OCI-LY7 (cell line): ENCODE measurements around the gene TMEM115. TPM values are rescaled to one million over a fixed set of nuclear protein-coding genes. Genes with fewer than 3 reads are reported as not detected.

ENCODE experiments used
- BruUV-seq: library from RNA; stranded (reverse); fragments of 400-500 nt; replicated peaks from 2 replicates; lab custom pipeline; 2021; lab: Mats Ljungman, UMichigan
- CTCF ChIA-PET: fragments of 300-600 bp; sonication (Branson Sonifier 250); formaldehyde crosslinking; loops from one replicate; lab custom pipeline; 2022; ENCODE audit warnings: antibody characterized with exemption; ENCODE audit not compliant: unreplicated experiment; lab: Charles Lee
- POLR2A ChIA-PET: fragments of 300-600 bp; sonication (Branson Sonifier 250); formaldehyde crosslinking; loops from one replicate; lab custom pipeline; 2022; ENCODE audit warnings: antibody characterized with exemption; lab: Charles Lee
- DNase-seq: peaks from one replicate; pipeline ENCODE4 v3.0.0-alpha.2; 2015; ENCODE audit warnings: low spot score
- H2AFZ ChIP-seq: fragments of 200-600 bp; sonication (generic), shearing (Covaris generic); 2 replicates; pipeline ENCODE4 v1.6.1; 2014; ENCODE audit warnings: mild to moderate bottlenecking, antibody characterized with exemption, low read length, moderate library complexity
- H3K27ac ChIP-seq: fragments of 200-600 bp; sonication (generic); 2 replicates; pipeline ENCODE4 v1.5.1; 2014; ENCODE audit warnings: mixed run types, low read depth, mild to moderate bottlenecking, moderate library complexity, low read length, inconsistent platforms; ENCODE audit not compliant: poor library complexity, severe bottlenecking
- H3K36me3 ChIP-seq: fragments of 200-600 bp; sonication (generic); 2 replicates; pipeline ENCODE4 v1.6.1; 2014; ENCODE audit warnings: mild to moderate bottlenecking, antibody characterized with exemption, low read length, moderate library complexity, mixed read lengths; ENCODE audit not compliant: insufficient read depth
- H3K4me1 ChIP-seq: fragments of 200-600 bp; sonication (generic); 2 replicates; pipeline ENCODE4 v1.5.1; 2014; ENCODE audit warnings: mild to moderate bottlenecking, low read length; ENCODE audit not compliant: insufficient read depth, poor library complexity, severe bottlenecking
- H3K4me2 ChIP-seq: fragments of 200-600 bp; sonication (generic); 2 replicates; pipeline ENCODE4 v1.6.1; 2014; ENCODE audit warnings: mild to moderate bottlenecking, low read length
- H3K4me3 ChIP-seq: fragments of 200-600 bp; sonication (generic); 2 replicates; pipeline ENCODE4 v1.5.1; 2014; ENCODE audit warnings: mild to moderate bottlenecking, low read depth, low read length; ENCODE audit not compliant: poor library complexity, severe bottlenecking
- H3K79me2 ChIP-seq: fragments of 200-600 bp; sonication (generic); 2 replicates; pipeline ENCODE4 v1.6.1; 2016; ENCODE audit warnings: low read depth, mild to moderate bottlenecking, low read length, moderate library complexity, mixed read lengths; ENCODE audit not compliant: insufficient read depth
- H3K9me2 ChIP-seq: fragments of 200-600 bp; sonication (generic); 2 replicates; pipeline ENCODE4 v1.6.1; 2016; ENCODE audit warnings: mild to moderate bottlenecking, low read length, mixed read lengths; ENCODE audit not compliant: insufficient read depth
- H3K9me3 ChIP-seq: fragments of 200-600 bp; sonication (generic); 2 replicates; pipeline ENCODE4 v1.6.1; 2014; ENCODE audit warnings: mild to moderate bottlenecking, mixed run types, low read length, mixed read lengths
- H4K20me1 ChIP-seq: fragments of 200-600 bp; sonication (generic); 2 replicates; pipeline ENCODE4 v1.6.1; 2014; ENCODE audit warnings: mild to moderate bottlenecking, antibody characterized with exemption, low read length, moderate library complexity, mixed read lengths; ENCODE audit not compliant: insufficient read depth
- EZH2phosphoT487 ChIP-seq: fragments of 200-600 bp; sonication (generic); IDR thresholded peaks from 2 replicates; pipeline ENCODE4 v1.6.1; 2018; ENCODE audit warnings: low read depth, borderline replicate concordance, mild to moderate bottlenecking, mixed run types, antibody characterized with exemption, low read length, moderate library complexity, mixed read lengths
- intact Hi-C: fragments of 100-400 bp; cut with micrococcal nuclease; formaldehyde crosslinking; loops from one replicate; pipeline ENCODE4 v1.10.0; 2022; ENCODE audit not compliant: unreplicated experiment
- total RNA-seq, 2 experiments: library from RNA; depleted of rRNA in 1 of 2; stranded (reverse); fragments of >200 nt in 1 of 2; shearing (Covaris generic) in 1 of 2; gene quantifications; 2 replicates each; pipeline ENCODE4 v1.2.3, GENCODE V29; 2014 to 2022
- TF ChIP-seq, protein P1 (sequence below): fragments of 200-600 bp; sonication (generic); conservative IDR thresholded peaks from 2 replicates; pipeline ENCODE4 v1.5.1; 2014; ENCODE audit warnings: mild to moderate bottlenecking, antibody characterized with exemption, low read length, moderate library complexity, mixed read lengths

Gene TMEM115
- total RNA-seq, 2 experiments from 2014 or later, result 16.2 to 18.9 TPM

DNA sequence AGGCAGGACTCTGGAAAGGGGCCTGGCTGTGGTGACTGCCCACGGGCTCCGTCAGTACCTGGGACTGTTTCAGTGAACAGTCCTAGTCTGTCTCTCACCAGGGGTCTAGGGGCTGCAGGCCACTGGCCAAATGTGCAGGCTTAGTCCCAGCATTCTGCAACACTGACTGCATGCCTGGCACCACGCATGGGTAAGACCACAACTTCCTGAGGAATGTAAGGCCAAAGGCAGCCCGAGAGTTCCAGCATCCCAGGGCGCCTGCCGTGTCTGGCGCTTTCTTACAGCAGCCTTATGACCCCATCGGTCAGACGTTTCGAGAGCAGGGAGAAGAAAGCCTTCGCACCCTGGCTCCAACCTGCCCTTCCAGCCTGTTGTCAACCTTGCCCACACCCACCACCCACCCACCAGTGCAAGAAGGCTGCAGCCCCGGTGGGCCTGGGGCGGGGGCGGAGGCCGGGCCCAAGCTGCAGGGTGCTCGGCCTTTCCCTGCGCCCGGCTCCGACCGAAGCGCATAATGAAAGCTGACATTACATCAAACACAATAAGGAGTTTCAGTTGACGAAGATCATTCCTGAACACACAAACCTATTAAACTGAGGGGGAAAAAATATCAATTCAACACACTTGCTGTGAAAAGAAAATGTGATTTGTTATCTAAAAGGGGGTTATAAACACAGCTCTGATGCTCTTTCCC, 29.5 kb upstream of the TMEM115 start:
- Histone ChIP-seq H3K9me2 (no peaks in the 10 kb centered on the region), H3K27ac (no peak overlapping the region), H3K4me3 (no peak overlapping the region), H2AFZ (no peak overlapping the region), H3K4me2 (no peak overlapping the region), H3K36me3 (no peaks in the 10 kb centered on the region), H3K79me2 (no peaks in the 10 kb centered on the region), H4K20me1 (no peaks in the 10 kb centered on the region), H3K9me3 (no peaks in the 10 kb centered on the region), H3K4me1 (no peaks in the 10 kb centered on the region)
- no peak for DNase-seq
- TF ChIP-seq, protein P1, sequence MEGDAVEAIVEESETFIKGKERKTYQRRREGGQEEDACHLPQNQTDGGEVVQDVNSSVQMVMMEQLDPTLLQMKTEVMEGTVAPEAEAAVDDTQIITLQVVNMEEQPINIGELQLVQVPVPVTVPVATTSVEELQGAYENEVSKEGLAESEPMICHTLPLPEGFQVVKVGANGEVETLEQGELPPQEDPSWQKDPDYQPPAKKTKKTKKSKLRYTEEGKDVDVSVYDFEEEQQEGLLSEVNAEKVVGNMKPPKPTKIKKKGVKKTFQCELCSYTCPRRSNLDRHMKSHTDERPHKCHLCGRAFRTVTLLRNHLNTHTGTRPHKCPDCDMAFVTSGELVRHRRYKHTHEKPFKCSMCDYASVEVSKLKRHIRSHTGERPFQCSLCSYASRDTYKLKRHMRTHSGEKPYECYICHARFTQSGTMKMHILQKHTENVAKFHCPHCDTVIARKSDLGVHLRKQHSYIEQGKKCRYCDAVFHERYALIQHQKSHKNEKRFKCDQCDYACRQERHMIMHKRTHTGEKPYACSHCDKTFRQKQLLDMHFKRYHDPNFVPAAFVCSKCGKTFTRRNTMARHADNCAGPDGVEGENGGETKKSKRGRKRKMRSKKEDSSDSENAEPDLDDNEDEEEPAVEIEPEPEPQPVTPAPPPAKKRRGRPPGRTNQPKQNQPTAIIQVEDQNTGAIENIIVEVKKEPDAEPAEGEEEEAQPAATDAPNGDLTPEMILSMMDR, result no peak; the same call in 1 of the 2 replicates
- no peak for TF ChIP-seq EZH2phosphoT487
- intact Hi-C loops, result loop anchor here (1.0 kb wide), 1 partner anchor 42 kb away; no protein-coding TSS in a partner anchor
- ChIA-PET POLR2A (no interaction called here), CTCF (interaction anchor here (0.6 kb wide), 1 partner anchor 39 kb away, joined by 8 read pairs; no protein-coding TSS in a partner anchor)
- BruUV-seq, result no TSS peak

- H3K4me3 ChIP-seq, result no peak overlapping the region
- no peaks in the 10 kb centered on the region for H3K9me3 ChIP-seq
- DNase-seq, result peak; percentile 26
- ChIA-PET POLR2A (no interaction called here), CTCF (no interaction called here)
- no peaks in the 10 kb centered on the region for H3K4me1 ChIP-seq
- no peaks in the 10 kb centered on the region for H3K79me2 ChIP-seq
- H3K36me3 ChIP-seq, result no peaks in the 10 kb centered on the region
- H4K20me1 ChIP-seq, result no peaks in the 10 kb centered on the region
- intact Hi-C loops, result loop anchor here (1.0 kb wide), 1 partner anchor 41 kb away; no protein-coding TSS in a partner anchor
- no peaks in the 10 kb centered on the region for H3K9me2 ChIP-seq
- no peak overlapping the region for H2AFZ ChIP-seq
- TF ChIP-seq, protein P1, result peak; percentile 70
- no peak for TF ChIP-seq EZH2phosphoT487
- no TSS peak for BruUV-seq
- no peak overlapping the region for H3K4me2 ChIP-seq
- no peak overlapping the region for H3K27ac ChIP-seq
Measured at GRCh38 chr3:50388016-50388719, 28.8 kb upstream of the TMEM115 start.

DNA sequence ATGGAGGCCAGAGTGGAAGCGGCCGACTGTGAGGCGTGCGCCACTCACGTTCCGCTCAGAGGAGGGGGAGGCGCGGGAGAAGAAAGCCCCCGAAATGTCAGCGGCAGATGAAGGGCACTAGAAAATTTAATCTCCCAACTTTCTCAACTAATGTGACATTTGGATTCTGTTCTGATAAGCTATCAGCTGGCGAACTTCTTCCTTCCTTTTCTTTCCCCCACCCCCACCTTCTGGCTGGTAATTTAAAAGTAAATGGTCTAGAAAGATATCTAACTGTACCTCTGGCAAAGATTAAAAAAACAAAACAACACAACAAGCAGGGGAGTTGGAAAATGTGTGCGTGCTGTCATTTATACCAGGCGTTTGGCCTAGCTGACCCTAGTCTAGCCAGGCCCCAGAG, 26.4 kb upstream of the TMEM115 start:
- Histone ChIP-seq H3K9me3 (no peaks in the 10 kb centered on the region), H3K27ac (no peak overlapping the region), H3K4me2 (no peak overlapping the region), H3K4me3 (no peak overlapping the region), H3K9me2 (no peaks in the 10 kb centered on the region), H3K79me2 (no peaks in the 10 kb centered on the region), H2AFZ (no peak overlapping the region), H4K20me1 (no peaks in the 10 kb centered on the region), H3K36me3 (no peaks in the 10 kb centered on the region), H3K4me1 (no peaks in the 10 kb centered on the region)
- TF ChIP-seq, protein P1, result no peak
- TF ChIP-seq EZH2phosphoT487, result no peak
- no peak for DNase-seq
- no TSS peak for BruUV-seq
- POLR2A ChIA-PET, result no interaction called here
- intact Hi-C loops, result no loop called here
- CTCF ChIA-PET, result no interaction called here
